T-helper 1 cell (primary cell): ENCODE data around the gene CCL2.
"Not testable (repeated sequence)": the region's sequence is repeated elsewhere in the genome, so short reads cannot be mapped to it uniquely, and the experiment has no call there.

Source experiments
- DNase-seq, 5 donors: peaks; one replicate each; pipeline ENCODE4 v3.0.0-alpha.2; 2012 to 2020
- total RNA-seq, 4 donors: gene quantifications; one replicate each; lab custom pipeline; 2026; lab: John Stamatoyannopoulos, UW

The CCL2 gene
- total RNA-seq, result 0 reads per million in 4 donors

DNA sequence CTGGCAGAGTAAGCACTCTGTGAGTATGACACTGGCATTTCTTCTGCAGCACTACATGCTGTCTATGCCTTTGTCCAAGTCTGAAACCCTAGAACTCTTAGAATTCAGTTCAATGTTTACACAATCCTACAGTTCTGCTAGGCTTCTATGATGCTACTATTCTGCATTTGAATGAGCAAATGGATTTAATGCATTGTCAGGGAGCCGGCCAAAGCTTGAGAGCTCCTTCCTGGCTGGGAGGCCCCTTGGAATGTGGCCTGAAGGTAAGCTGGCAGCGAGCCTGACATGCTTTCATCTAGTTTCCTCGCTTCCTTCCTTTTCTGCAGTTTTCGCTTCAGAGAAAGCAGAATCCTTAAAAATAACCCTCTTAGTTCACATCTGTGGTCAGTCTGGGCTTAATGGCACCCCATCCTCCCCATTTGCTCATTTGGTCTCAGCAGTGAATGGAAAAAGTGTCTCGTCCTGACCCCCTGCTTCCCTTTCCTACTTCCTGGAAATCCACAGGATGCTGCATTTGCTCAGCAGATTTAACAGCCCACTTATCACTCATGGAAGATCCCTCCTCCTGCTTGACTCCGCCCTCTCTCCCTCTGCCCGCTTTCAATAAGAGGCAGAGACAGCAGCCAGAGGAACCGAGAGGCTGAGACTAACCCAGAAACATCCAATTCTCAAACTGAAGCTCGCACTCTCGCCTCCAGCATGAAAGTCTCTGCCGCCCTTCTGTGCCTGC lies at the start of gene CCL2:
CCL2 (plus strand) TSS at position 635 of the 730 bp plus-strand sequence; CDS start at position 700, 65 bp downstream.
- no peak for DNase-seq

GRCh38 chr17:34205401-34205800 lies 49.7 kb upstream of the CCL2 start:
- DNase-seq, result no peak

GRCh38 chr17:34206569-34206968 lies 48.5 kb upstream of the CCL2 start:
- no peak for DNase-seq

- DNase-seq, result peak in 1 of 5 donors; percentile 4
Observed at GRCh38 chr17:34207572-34207971, 47.5 kb upstream of the CCL2 start.

DNA sequence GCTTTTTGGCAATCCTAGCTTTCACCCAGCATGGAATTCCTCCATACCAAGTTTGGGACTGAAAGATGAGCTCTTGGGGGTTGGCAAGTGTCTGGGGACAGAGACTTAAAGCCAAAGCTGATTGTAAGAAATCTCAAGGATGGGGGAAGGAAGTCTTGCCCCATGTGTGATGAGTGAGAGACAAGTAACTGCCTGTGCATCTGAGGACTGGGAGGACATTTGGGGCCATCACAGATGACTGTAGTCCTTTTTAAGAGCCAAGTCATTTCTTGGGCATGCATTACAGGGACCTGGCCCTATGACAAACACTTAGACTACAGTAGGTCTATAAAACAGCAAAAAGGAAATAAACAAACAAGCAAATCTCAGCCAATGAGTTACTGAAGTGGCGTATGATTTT lies 36.3 kb upstream of the CCL2 start:
- no peak for DNase-seq

DNA sequence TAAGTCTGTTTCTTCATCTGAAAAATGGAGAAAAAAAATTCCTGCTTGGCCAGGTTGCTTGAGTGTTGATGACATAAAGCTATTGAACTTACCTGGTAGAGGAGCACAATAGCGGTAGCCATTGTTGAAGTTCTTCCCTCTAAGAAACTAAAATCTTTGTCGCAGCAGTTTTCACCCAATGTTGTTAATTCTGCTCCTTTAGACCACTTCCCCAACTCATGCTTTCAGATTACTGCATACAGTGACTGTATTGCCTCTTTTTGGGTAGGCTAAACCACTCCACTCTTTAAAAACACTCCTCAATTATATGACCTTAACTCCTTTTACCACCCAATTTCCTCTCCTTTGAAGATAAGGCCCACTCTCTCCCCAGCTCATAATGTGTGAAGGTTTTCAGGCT lies 35.7 kb upstream of the CCL2 start:
- DNase-seq, result no peak

- no peak for DNase-seq
Observed at GRCh38 chr17:34220045-34220751, 34.9 kb upstream of the CCL2 start.

- DNase-seq, result no peak
Observed at GRCh38 chr17:34220752-34221395, 34.2 kb upstream of the CCL2 start.

- DNase-seq, result no peak
Observed at GRCh38 chr17:34221411-34221810, 33.7 kb upstream of the CCL2 start.

DNA sequence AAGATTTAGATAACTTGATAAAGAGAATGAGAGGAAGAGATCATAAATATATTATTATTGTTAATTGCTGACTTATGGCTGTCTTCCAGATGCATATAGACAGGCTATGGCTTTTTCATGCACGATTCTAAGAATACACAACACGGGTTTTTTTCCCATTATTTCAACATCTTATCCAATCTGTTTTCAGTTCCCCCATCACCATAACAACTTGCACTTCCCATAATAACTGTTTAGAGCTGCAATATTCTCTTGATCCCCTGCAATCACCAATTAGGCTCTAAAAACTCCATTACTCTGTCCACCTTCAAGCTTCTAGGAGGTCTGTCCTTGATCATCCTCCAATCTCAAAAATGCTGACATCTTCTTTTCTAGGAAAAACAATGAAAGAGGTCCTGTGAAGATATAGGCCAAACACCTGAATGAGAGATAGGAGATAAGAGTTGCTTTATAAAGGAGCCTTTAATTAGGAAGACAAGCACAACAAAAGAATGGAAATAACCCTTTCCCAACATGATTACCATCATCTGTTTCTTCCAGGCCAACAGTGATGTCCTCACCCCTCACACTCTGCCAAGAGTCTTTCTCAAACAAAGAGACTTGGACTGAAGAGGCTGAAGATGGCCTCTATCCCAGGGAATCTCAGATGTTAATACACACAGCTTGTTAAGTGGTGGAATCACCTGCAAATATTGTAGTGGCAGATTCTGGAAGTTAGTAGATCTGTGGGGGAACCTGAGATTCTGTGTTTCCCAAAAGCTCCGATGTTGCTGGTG lies 32.2 kb upstream of the CCL2 start:
- DNase-seq, result no peak

DNA sequence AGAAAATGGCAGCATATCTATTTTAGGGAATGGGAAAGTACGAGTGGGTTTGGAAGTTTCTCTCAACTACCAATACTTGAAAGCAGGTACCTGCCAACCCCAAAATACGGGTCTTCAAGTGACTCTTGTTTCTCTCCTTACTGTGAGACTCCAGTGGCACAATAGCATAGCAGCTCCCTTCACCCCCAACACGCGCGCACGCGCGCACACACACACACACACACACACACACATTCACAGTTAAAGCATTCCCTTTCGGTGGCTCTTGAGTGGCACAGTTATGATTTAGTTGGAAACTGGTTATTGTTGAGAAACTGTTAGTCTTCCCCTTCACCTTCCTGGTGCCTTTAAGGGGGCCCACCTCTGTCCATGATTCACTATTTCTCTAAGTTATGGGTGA lies 30.0 kb upstream of the CCL2 start:
- no peak for DNase-seq

DNA sequence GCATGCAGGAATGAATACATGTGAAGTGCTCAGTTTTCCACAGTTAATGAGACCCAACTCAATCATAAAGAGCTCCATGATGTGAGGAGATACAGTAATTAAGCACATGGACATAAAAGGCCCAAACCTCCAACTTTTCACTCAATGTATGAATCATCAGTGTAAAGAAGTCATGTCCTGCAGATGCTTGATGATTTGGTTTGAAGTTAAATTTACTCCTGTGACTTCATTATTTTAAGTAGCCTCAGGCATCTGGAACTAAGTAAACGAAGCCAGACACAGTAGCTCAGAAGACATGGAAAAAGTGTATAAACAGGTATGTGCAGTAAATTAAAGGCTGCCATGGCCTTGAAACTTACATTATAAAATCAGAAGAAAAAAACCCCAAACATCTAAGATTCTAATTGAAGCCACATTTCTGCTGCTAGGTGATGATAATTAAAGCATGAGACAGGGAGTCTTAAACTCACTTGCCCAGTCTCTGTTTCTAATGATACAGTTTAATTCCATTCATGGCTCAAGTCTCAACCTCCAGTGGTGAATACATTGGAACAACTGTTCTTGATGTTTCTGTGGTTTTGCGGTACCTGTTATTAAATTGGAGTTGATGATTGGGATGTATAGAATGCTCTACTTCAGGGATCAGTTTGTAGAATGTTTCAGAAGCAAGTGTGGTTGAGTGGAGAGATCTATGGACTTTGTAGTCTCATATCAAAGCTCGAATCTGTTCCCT lies 28.9 kb upstream of the CCL2 start:
- DNase-seq, result no peak

- DNase-seq, result no peak
Observed at GRCh38 chr17:34226744-34227034, 28.4 kb upstream of the CCL2 start.

DNA sequence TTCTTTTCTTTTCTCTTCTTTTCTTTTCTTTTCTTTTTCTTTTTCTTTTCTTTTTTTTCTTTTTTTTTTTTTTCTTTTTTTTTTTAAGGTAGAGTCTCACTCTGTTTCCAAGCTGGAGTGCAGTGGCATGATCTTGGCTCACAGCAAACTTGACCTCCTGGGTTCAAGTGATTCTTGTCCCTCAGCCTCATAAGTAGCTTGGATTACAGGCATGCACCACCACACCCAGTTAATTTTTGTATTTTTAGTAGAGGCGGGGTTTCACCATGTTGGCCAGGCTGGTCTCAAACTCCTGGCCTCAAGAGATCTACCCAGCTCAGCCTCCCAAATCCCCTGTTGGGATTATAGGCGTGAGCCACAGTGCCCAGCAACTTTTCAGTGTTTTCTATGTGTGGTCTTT lies 27.8 kb upstream of the CCL2 start:
- DNase-seq, result not testable (repeated sequence)

- no peak for DNase-seq
Observed at GRCh38 chr17:34227707-34228106, 27.4 kb upstream of the CCL2 start.

DNA sequence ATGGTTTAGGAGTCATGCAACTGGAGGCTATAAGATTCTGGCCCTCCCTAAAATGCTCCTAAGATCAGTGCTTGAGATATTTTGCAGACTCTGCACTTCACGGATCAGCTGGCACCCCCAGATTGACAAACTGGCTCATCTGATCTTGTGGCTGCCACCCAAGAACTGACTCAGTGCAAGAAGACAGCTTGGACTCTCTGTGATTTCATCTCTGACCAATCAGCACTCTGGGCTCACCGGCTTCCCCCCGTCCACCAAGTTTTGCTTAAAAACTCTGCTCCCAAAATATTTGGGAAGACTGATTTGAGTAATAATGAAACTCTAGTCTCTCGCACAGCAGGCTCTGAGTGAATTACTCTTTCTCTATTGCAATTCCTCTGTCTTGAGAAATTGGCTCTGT lies 26.3 kb upstream of the CCL2 start:
- no peak for DNase-seq

DNA sequence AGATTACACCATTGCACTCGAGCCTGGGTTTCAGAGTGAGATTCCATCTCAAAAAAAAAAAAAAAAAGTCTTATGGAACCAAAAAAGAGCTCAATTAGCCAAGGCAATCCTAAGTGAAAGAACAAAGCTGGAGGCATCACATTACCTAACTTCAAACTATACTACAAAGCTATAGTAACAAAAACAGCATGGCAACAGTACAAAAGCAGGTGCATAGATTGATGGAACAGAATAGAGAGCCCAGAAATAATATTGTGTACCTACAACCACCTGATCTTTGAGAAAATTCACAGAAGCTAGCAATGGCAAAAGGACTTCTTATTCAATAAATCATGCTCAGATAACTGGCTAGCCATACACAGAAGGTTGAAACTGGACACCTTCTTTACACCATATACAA lies 24.7 kb upstream of the CCL2 start:
- DNase-seq, result no peak

GRCh38 chr17:34234616-34235015 lies 20.5 kb upstream of the CCL2 start:
- DNase-seq, result no peak

DNA sequence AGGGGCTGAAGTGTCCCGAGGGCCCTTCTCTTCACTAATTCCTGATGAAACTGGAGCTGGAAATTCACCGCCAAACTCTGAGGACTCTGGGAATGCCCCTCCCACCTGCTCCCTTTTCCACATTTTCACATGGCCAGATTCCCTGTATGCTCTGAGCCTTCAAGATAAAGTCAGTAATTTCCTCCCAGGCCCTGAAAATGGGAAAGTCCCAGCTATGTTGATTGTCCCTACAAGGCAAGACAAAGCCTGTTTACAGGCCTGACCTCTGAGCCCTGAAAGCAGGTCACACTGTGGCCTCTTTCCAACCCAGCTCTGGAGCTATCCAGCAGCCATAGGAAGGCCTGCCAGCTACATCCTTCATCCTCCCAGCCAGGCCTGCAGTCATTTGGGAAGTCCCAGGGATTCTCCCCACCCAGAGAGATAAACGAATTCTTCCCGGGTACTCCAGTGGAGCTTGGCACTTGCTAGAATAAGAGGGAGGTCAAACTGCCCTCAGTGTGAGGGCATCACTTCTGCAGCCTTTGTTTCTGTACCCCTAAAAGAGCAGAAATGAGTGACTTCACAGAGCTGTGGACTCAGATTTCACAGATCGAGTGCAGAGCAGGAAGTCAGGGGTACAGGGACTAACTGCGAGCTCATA lies 19.6 kb upstream of the CCL2 start:
- DNase-seq, result no peak

DNA sequence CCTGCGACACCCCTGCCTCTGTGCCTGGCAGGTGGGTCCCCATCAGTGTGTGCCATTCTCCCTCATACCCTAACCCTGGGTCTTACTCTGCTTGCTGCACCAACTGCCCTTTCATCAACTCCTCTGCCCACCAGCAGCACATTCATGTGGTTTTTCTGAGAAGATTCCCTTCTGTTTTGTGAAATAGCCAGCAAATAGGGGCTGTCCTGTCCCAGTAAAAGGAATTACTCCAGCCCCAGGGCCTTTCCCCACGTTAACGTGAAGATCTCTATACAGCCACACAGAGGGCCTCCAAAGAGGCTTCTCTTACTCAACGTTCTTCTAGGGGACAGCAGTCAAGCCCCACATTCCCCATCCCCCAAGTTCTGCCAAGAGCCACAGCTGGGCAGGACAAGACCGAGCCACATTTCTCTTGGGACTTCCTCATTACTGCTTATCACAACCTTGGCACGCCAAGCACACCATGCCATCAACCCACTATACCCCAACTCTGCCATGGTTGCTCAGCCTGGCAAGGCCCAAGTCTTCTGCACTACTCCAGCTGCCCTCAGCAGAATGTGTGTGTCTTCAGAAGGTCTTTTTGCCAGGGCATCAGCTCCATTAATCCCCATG lies 18.7 kb upstream of the CCL2 start:
- no peak for DNase-seq

DNA sequence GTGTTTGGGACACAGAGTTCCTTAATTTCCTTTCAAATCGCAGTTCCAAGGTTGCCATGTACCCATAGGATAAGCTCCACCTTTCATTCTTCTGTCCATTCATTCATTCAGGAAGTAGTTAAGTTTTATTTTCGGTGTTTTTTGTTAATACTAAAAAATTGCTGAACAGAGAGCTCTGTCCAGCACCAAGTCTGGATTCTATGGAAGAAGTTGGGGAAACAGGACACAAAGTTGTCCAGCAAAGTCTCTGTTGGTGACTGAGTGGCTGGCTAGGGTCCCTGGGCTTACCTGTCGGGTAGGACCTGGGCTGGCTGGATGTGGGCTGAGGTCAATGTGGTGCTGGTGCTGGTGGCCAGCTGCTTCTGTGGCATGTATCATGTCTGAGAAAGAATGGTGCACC lies 17.6 kb upstream of the CCL2 start:
- no peak for DNase-seq

- no peak for DNase-seq
Observed at GRCh38 chr17:34241062-34241461, 14.0 kb upstream of the CCL2 start.
